ENCODE data around the gene ITGA7. TPM values are rescaled to one million over a fixed set of nuclear protein-coding genes. Genes with fewer than 3 reads are reported as not detected.

The ITGA7 gene
- total RNA-seq, 4 donors from 2014 or later, result 118 to 192 (median 146) TPM

- H3K9me3 ChIP-seq, result no peaks in the 10 kb centered on the region
- peaks cover 3 to 57% (median 27%) of the 10 kb centered on the region in 4 donors for H3K4me1 ChIP-seq
- H3K27ac ChIP-seq, result peak within 1 kb of the TSS; percentile 35 to 91 (median 80)
- DNase-seq (ENCODE audit: low spot score in 2 of 2), result peak; percentile 62 to 74
- H3K4me3 ChIP-seq, result peak within 1 kb of the TSS; percentile 42 to 95 (median 71)
- H3K27me3 ChIP-seq, result no peaks in the 10 kb centered on the region
- H3K36me3 ChIP-seq, result no peaks in the 10 kb centered on the region
- WGBS, 2 donors, result 0 to 1% methylated on average over 23 to 24 of the region's 53 CpGs
- TF ChIP-seq CTCF (IDR thresholded peaks at IDR 0.05), result no peak
- TF ChIP-seq EP300 (IDR thresholded peaks at IDR 0.05), result peak in 1 of 2 donors; percentile 82
- TF ChIP-seq POLR2A (IDR thresholded peaks at IDR 0.05), result peak; percentile 43 to 79
These were observed 35.2 kb upstream of the ITGA7 start, which contains the start of gene GDF11 for GRCh38 chr12:55742719-55743405. GDF11 (plus strand) TSS chr12:55743122; CDS start chr12:55743317, 195 bp downstream.

DNA sequence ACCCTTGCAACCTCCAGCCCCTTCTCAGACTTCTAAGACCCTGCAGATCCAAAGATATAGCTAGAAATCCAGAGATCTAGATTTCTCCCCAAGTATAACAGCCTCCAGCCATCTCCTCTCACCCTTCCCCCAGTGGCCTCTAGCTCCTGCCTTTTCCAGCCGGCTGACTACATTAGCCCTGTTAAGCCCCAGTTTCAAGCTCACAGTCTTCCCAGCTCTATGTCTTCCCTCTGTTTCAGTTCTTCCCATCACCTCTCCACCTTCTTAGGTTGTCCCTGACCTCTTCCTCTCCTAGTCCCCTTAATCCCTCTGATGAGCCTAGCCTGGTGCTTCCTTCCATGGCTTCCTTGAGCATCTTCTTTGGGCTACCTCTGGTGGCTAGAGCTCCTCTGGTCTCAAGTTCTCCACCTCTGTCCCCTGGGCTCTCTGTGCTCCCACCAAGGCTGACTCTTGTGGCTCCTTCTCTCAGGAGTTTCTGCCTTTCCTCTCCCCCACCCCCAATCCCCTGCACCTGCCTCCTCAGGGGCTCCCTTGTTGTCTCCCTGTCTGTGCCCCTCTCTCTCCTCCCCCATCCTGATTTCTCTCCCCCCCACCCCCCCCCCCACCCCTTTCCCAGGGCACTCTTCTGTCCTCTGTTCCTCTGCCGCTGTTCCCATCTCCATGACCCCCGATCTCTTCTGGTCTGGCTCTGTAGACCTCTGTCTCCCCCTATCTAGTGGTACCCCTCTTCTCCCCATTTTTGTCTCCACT, 34.4 kb upstream of the ITGA7 start:
- TF ChIP-seq CTCF (IDR thresholded peaks at IDR 0.05) (no peak), POLR2A (IDR thresholded peaks at IDR 0.05) (no peak), EP300 (IDR thresholded peaks at IDR 0.05) (no peak)
- WGBS, 2 donors, result 15% methylated on average over 3 of the region's 3 CpGs
- Histone ChIP-seq H3K36me3 (no peaks in the 10 kb centered on the region), H3K27ac (peak overlapping the region; percentile 35 to 91 (median 80)), H3K9me3 (no peaks in the 10 kb centered on the region), H3K4me1 (peaks cover 3 to 65% (median 35%) of the 10 kb centered on the region in 4 donors), H3K27me3 (no peaks in the 10 kb centered on the region), H3K4me3 (peak overlapping the region in 2 of 4 donors; percentile 42 to 76)
- DNase-seq (ENCODE audit: low spot score in 2 of 2), result no peak

GRCh38 chr12:55739025-55739378, 31.3 kb upstream of the ITGA7 start:
- no peaks in the 10 kb centered on the region for H3K27me3 ChIP-seq
- H3K4me3 ChIP-seq, result peak overlapping the region in 2 of 4 donors; percentile 42 to 72
- no peak for TF ChIP-seq EP300 (IDR thresholded peaks at IDR 0.05)
- no peaks in the 10 kb centered on the region for H3K9me3 ChIP-seq
- H3K4me1 ChIP-seq, result peaks cover 0 to 43% (median 23%) of the 10 kb centered on the region in 4 donors
- H3K27ac ChIP-seq, result peak overlapping the region in 2 of 4 donors; percentile 78 to 89
- 76 to 80% methylated on average over 2 of the region's 2 CpGs for WGBS, 2 donors
- DNase-seq (ENCODE audit: low spot score in 2 of 2), result no peak
- no peaks in the 10 kb centered on the region for H3K36me3 ChIP-seq

DNA sequence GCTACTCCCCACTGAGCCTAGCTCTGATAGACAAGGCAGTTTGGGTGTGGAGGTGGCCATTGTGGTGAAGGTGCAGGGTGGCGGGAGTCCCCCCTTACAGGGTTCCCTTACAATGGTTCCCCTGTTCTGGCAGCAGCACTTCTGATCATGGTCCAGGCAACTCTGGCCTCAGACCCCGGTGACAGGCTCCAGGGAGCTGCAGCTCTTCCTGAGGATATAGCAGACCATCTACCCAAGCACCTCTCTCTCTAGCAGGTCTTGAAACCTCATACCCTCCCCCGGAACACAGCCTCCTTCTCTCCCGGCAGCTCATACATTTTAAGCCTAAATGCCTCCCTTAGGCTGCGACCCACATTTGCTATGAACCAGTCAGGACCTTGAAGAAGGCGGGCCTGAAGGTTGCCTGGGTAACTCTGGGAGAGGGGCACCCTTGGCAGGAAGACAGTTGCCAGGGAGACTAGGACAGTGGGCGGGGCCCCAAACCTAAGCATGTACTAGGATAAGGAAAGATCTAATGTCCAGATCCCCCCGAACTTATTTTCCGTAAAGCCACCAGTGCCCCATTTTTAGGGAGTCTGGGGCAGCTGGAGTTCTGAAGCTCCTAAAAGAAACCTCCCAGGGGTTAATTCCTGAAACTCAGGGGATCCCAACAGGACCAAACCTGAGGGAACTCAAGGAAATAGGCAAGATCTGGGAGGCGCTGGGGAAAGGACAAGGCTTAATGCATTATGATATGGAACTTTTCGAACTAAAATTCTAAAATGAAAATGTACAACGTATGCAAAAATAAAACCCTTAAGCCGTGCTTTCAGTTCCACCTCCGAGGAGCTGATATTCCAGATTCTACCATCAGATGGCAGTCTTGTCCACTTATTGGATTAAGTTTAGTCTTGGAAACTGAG, 30.7 kb upstream of the ITGA7 start:
- DNase-seq (ENCODE audit: low spot score in 2 of 2), result peak; percentile 71 to 99
- Histone ChIP-seq H3K27ac (peak overlapping the region; percentile 67 to 93 (median 84)), H3K36me3 (no peaks in the 10 kb centered on the region)

More for the DNA sequence above, 30.7 kb upstream of the ITGA7 start:
- TF ChIP-seq EP300 (IDR thresholded peaks at IDR 0.05) (peak in 1 of 2 donors; percentile 17), POLR2A (IDR thresholded peaks at IDR 0.05) (no peak), CTCF (IDR thresholded peaks at IDR 0.05) (peak; percentile 81 to 94 (median 85))
- peak overlapping the region; percentile 40 to 72 (median 44) for H3K4me3 ChIP-seq
- WGBS, 2 donors, result 0% methylated on average over 14 of the region's 14 CpGs
- H3K9me3 ChIP-seq, result no peaks in the 10 kb centered on the region
- H3K27me3 ChIP-seq, result no peaks in the 10 kb centered on the region
- H3K4me1 ChIP-seq, result peaks cover 0 to 37% (median 17%) of the 10 kb centered on the region in 4 donors

Measured in tibial nerve (tissue), 4 donors.